ENCODE data around the gene TXNDC11. TPM values are rescaled to one million over a fixed set of nuclear protein-coding genes. Genes with fewer than 3 reads are reported as not detected.
A peak's percentile ranks its signal among the peaks of the same experiment; 100 is the strongest.

Gene TXNDC11
- total and polyA plus RNA-seq, 9 donors: 18.1 to 27.9 (median 22.0) TPM

GRCh38 chr16:11670171-11671131, 72.2 kb downstream of the TXNDC11 start:
- H3K27me3 ChIP-seq (ENCODE audit: control insufficient read depth, insufficient read depth, low read length): no peaks in the 10 kb centered on the region
- DNase-seq: no peak
- peak overlapping the region; percentile 74 for H3K4me3 ChIP-seq (ENCODE audit: low read length)
- no peaks in the 10 kb centered on the region for H3K9me3 ChIP-seq (replicated peaks; ENCODE audit: control insufficient read depth, low read depth, low read length)
- H3K4me1 ChIP-seq (ENCODE audit: control insufficient read depth, insufficient read depth, low read length): peaks cover 67% of the 10 kb centered on the region
- peaks cover 3% of the 10 kb centered on the region for H3K36me3 ChIP-seq (ENCODE audit: control insufficient read depth, insufficient read depth, low read length)
- H3K27ac ChIP-seq (ENCODE audit: low read length): no peak overlapping the region
- 54% methylated on average over 16 of the region's 27 CpGs for WGBS (ENCODE audit: insufficient coverage)

GRCh38 chr16:11669380-11670146, 73.1 kb downstream of the TXNDC11 start:
- Histone ChIP-seq H3K4me1 (ENCODE audit: control insufficient read depth, insufficient read depth, low read length) (peaks cover 68% of the 10 kb centered on the region), H3K27ac (ENCODE audit: low read length) (peak overlapping the region; percentile 0), H3K36me3 (ENCODE audit: control insufficient read depth, insufficient read depth, low read length) (peaks cover 3% of the 10 kb centered on the region), H3K27me3 (ENCODE audit: control insufficient read depth, insufficient read depth, low read length) (no peaks in the 10 kb centered on the region), H3K4me3 (ENCODE audit: low read length) (peak overlapping the region; percentile 74), H3K9me3 (replicated peaks; ENCODE audit: control insufficient read depth, low read depth, low read length) (no peaks in the 10 kb centered on the region)
- WGBS (ENCODE audit: insufficient coverage): 24% methylated on average over 17 of the region's 22 CpGs
- peak; percentile 51 for DNase-seq

- H3K9me3 ChIP-seq (replicated peaks; ENCODE audit: control insufficient read depth, low read depth, low read length): no peaks in the 10 kb centered on the region
- peaks cover 2% of the 10 kb centered on the region for H3K36me3 ChIP-seq (ENCODE audit: control insufficient read depth, insufficient read depth, low read length)
- peak overlapping the region; percentile 74 for H3K4me3 ChIP-seq (ENCODE audit: low read length)
- H3K27ac ChIP-seq (ENCODE audit: low read length): peak overlapping the region; percentile 0
- H3K27me3 ChIP-seq (ENCODE audit: control insufficient read depth, insufficient read depth, low read length): no peaks in the 10 kb centered on the region
- peaks cover 60% of the 10 kb centered on the region for H3K4me1 ChIP-seq (ENCODE audit: control insufficient read depth, insufficient read depth, low read length)
- no peak for DNase-seq
- WGBS (ENCODE audit: insufficient coverage): under 1% methylated on average over 91 of the region's 97 CpGs
These were observed 73.9 kb downstream of the TXNDC11 start for GRCh38 chr16:11668623-11669379.

- DNase-seq: peak; percentile 97
- peaks cover 53% of the 10 kb centered on the region for H3K4me1 ChIP-seq (ENCODE audit: control insufficient read depth, insufficient read depth, low read length)
- 6% methylated on average over 78 of the region's 93 CpGs for WGBS (ENCODE audit: insufficient coverage)
- H3K27ac ChIP-seq (ENCODE audit: low read length): peak within 1 kb of the TSS; percentile 0
- peak within 1 kb of the TSS; percentile 74 for H3K4me3 ChIP-seq (ENCODE audit: low read length)
- no peaks in the 10 kb centered on the region for H3K9me3 ChIP-seq (replicated peaks; ENCODE audit: control insufficient read depth, low read depth, low read length)
- no peaks in the 10 kb centered on the region for H3K36me3 ChIP-seq (ENCODE audit: control insufficient read depth, insufficient read depth, low read length)
- no peaks in the 10 kb centered on the region for H3K27me3 ChIP-seq (ENCODE audit: control insufficient read depth, insufficient read depth, low read length)
These were observed 74.6 kb downstream of the TXNDC11 start, which contains the start of gene SNN for GRCh38 chr16:11667824-11668622. Gene SNN (plus strand): TSS chr16:11668455. CDS start chr16:11676060, 7,605 bp downstream.

- H3K9me3 ChIP-seq (replicated peaks; ENCODE audit: control insufficient read depth, low read depth, low read length): no peaks in the 10 kb centered on the region
- DNase-seq: no peak
- WGBS (ENCODE audit: insufficient coverage): 76% methylated on average over 7 of the region's 11 CpGs
- peaks cover 46% of the 10 kb centered on the region for H3K4me1 ChIP-seq (ENCODE audit: control insufficient read depth, insufficient read depth, low read length)
- H3K36me3 ChIP-seq (ENCODE audit: control insufficient read depth, insufficient read depth, low read length): no peaks in the 10 kb centered on the region
- H3K4me3 ChIP-seq (ENCODE audit: low read length): no peak overlapping the region
- H3K27me3 ChIP-seq (ENCODE audit: control insufficient read depth, insufficient read depth, low read length): no peaks in the 10 kb centered on the region
- H3K27ac ChIP-seq (ENCODE audit: low read length): no peak overlapping the region
These were observed 75.3 kb downstream of the TXNDC11 start for GRCh38 chr16:11667221-11667823.

- Histone ChIP-seq H3K36me3 (ENCODE audit: control insufficient read depth, insufficient read depth, low read length) (no peaks in the 10 kb centered on the region), H3K9me3 (replicated peaks; ENCODE audit: control insufficient read depth, low read depth, low read length) (no peaks in the 10 kb centered on the region), H3K27me3 (ENCODE audit: control insufficient read depth, insufficient read depth, low read length) (no peaks in the 10 kb centered on the region), H3K27ac (ENCODE audit: low read length) (no peak overlapping the region), H3K4me3 (ENCODE audit: low read length) (no peak overlapping the region), H3K4me1 (ENCODE audit: control insufficient read depth, insufficient read depth, low read length) (peaks cover 36% of the 10 kb centered on the region)
- no peak for DNase-seq
- WGBS (ENCODE audit: insufficient coverage): 77% methylated on average over 7 of the region's 14 CpGs
These were observed 76.3 kb downstream of the TXNDC11 start for GRCh38 chr16:11666103-11667055.

- H3K9me3 ChIP-seq (replicated peaks; ENCODE audit: control insufficient read depth, low read depth, low read length): no peaks in the 10 kb centered on the region
- DNase-seq: no peak
- H3K4me3 ChIP-seq (ENCODE audit: low read length): no peak overlapping the region
- no peaks in the 10 kb centered on the region for H3K36me3 ChIP-seq (ENCODE audit: control insufficient read depth, insufficient read depth, low read length)
- 27% methylated on average over 7 of the region's 11 CpGs for WGBS (ENCODE audit: insufficient coverage)
- H3K27me3 ChIP-seq (ENCODE audit: control insufficient read depth, insufficient read depth, low read length): no peaks in the 10 kb centered on the region
- H3K4me1 ChIP-seq (ENCODE audit: control insufficient read depth, insufficient read depth, low read length): peaks cover 23% of the 10 kb centered on the region
- H3K27ac ChIP-seq (ENCODE audit: low read length): no peak overlapping the region
These were observed 77.6 kb downstream of the TXNDC11 start for GRCh38 chr16:11665071-11665491.

GRCh38 chr16:11662582-11662981, 80.1 kb downstream of the TXNDC11 start:
- no peak for DNase-seq
- no peaks in the 10 kb centered on the region for H3K27me3 ChIP-seq (ENCODE audit: control insufficient read depth, insufficient read depth, low read length)
- no peak overlapping the region for H3K4me3 ChIP-seq (ENCODE audit: low read length)
- no peaks in the 10 kb centered on the region for H3K36me3 ChIP-seq (ENCODE audit: control insufficient read depth, insufficient read depth, low read length)
- H3K4me1 ChIP-seq (ENCODE audit: control insufficient read depth, insufficient read depth, low read length): peaks cover 11% of the 10 kb centered on the region
- H3K27ac ChIP-seq (ENCODE audit: low read length): no peak overlapping the region
- whole genome bisulfite sequencing (ENCODE audit: insufficient coverage): 100% methylated on average over 3 of the region's 5 CpGs
- no peaks in the 10 kb centered on the region for H3K9me3 ChIP-seq (replicated peaks; ENCODE audit: control insufficient read depth, low read depth, low read length)
